HCT116 (cell line): ENCODE measurements around the gene NME1. TPM values are rescaled to one million over a fixed set of nuclear protein-coding genes. Genes with fewer than 3 reads are reported as not detected.

ENCODE experiments used
- ATAC-seq: fragments of 200-7000 bp; cut with Tn5 transposase; 2 replicates; pipeline ENCODE4 v1.9.1; 2020; ENCODE audit warnings: mild to moderate bottlenecking, moderate library complexity
- BruUV-seq: library from RNA; stranded (reverse); fragments of 400-500 nt; replicated peaks from 2 replicates; lab custom pipeline; 2021; lab: Mats Ljungman, UMichigan
- CTCF ChIA-PET: fragments of 300-600 bp; sonication (Branson Sonifier 250); formaldehyde crosslinking; loops from one replicate; lab custom pipeline; 2021; ENCODE audit warnings: antibody characterized with exemption; lab: Charles Lee
- POLR2A ChIA-PET: fragments of 300-600, 350-600 bp; sonication (Branson Sonifier 250); formaldehyde crosslinking; loops from one replicate; lab custom pipeline; 2021; ENCODE audit warnings: antibody characterized with exemption; lab: Charles Lee
- RAD21 ChIA-PET, 2 experiments: fragments of 300-600 bp; sonication (Branson Sonifier 250); formaldehyde crosslinking; loops; one replicate each; lab custom pipeline; 2023; ENCODE audit warnings: low total read pairs in 2 of 2; ENCODE audit not compliant: uncharacterized antibody in 2 of 2, unreplicated experiment in 2 of 2, low non-redundant PET in 1 of 2; lab: Charles Lee
- DNase-seq: peaks from one replicate; pipeline ENCODE4 v3.0.0-alpha.2; 2010; ENCODE audit warnings: low read depth, low spot score
- H2AFZ ChIP-seq: fragments of 200-600 bp; shearing (Covaris generic), sonication (generic); 2 replicates; pipeline ENCODE4 v1.6.1; 2017; ENCODE audit warnings: low read depth, mixed run types, mixed read lengths, antibody characterized with exemption, low read length; ENCODE audit not compliant: poor library complexity, severe bottlenecking
- H3K27ac ChIP-seq: 2 replicates; pipeline ENCODE4 v1.5.1; 2012; ENCODE audit warnings: low read depth, low read length
- H3K27me3 ChIP-seq: fragments of 200-600 bp; sonication (generic); 2 replicates; pipeline ENCODE4 v1.6.1; 2016; ENCODE audit warnings: mixed run types, low read length, mixed read lengths; ENCODE audit not compliant: insufficient read depth
- H3K36me3 ChIP-seq, 2 experiments: fragments of 200-500 bp in 1 of 2; fragments of 200-600 bp in 1 of 2; sonication (Bioruptor generic) in 1 of 2; sonication (generic) in 1 of 2; 2 replicates each; pipeline versions ENCODE4 v1.5.1 to v1.6.1; 2014 to 2016; ENCODE audit warnings: low read length in 2 of 2, inconsistent platforms in 1 of 2, mixed read lengths in 1 of 2, mixed run types in 1 of 2; ENCODE audit not compliant: insufficient read depth in 2 of 2, control insufficient read depth in 1 of 2
- H3K4me1 ChIP-seq, 2 experiments: fragments of 200-600 bp in 1 of 2; sonication (generic) in 1 of 2; 2 replicates each; pipeline versions ENCODE4 v1.5.1 to v1.6.1; 2012 to 2017; ENCODE audit warnings: low read length in 2 of 2, inconsistent platforms in 1 of 2, mild to moderate bottlenecking in 1 of 2, mixed read lengths in 1 of 2, mixed run types in 1 of 2, moderate library complexity in 1 of 2; ENCODE audit not compliant: insufficient read depth in 2 of 2, control insufficient read depth in 1 of 2
- H3K4me2 ChIP-seq: fragments of 200-600 bp; sonication (generic); 2 replicates; pipeline ENCODE4 v1.6.1; 2017; ENCODE audit warnings: mixed run types, low read length, mixed read lengths
- H3K4me3 ChIP-seq, 2 experiments: fragments of 200-600 bp in 1 of 2; sonication (generic) in 1 of 2; replicated peaks in 1 of 2; 2 replicates each; pipeline ENCODE4 v1.5.1; 2011 to 2016; ENCODE audit warnings: low read length in 2 of 2, control low read depth in 1 of 2, low read depth in 1 of 2, mild to moderate bottlenecking in 1 of 2, mixed read lengths in 1 of 2, mixed run types in 1 of 2
- H3K79me2 ChIP-seq: fragments of 200-600 bp; sonication (generic); 2 replicates; pipeline ENCODE4 v1.6.1; 2017; ENCODE audit warnings: mild to moderate bottlenecking, mixed run types, low read length, moderate library complexity, mixed read lengths; ENCODE audit not compliant: insufficient read depth
- H3K9ac ChIP-seq: fragments of 200-600 bp; sonication (generic); 2 replicates; pipeline ENCODE4 v1.6.1; 2016; ENCODE audit warnings: low read length, mixed read lengths
- H3K9me2 ChIP-seq: fragments of 200-600 bp; sonication (generic), shearing (Covaris generic); 2 replicates; pipeline ENCODE4 v1.6.1; 2017; ENCODE audit warnings: mixed run types, mild to moderate bottlenecking, moderate library complexity; ENCODE audit not compliant: insufficient read depth
- H3K9me3 ChIP-seq, 2 experiments: fragments of 200-500 bp in 1 of 2; fragments of 200-600 bp in 1 of 2; sonication (Bioruptor generic) in 1 of 2; sonication (generic) in 1 of 2; 2 replicates each; pipeline ENCODE4 v1.6.1; 2014 to 2017; ENCODE audit warnings: low read length in 2 of 2, mixed read lengths in 2 of 2, inconsistent platforms in 1 of 2, low read depth in 1 of 2, mild to moderate bottlenecking in 1 of 2, mixed run types in 1 of 2, moderate library complexity in 1 of 2; ENCODE audit not compliant: control insufficient read depth in 1 of 2, insufficient read depth in 1 of 2
- H4K20me1 ChIP-seq: fragments of 200-600 bp; sonication (generic), shearing (Covaris generic); 2 replicates; pipeline ENCODE4 v1.6.1; 2017; ENCODE audit warnings: mixed run types, mild to moderate bottlenecking, moderate library complexity; ENCODE audit not compliant: insufficient read depth
- CEBPB ChIP-seq: IDR thresholded peaks from 2 replicates; pipeline ENCODE4 v1.6.1; 2012; ENCODE audit warnings: low read depth
- EGR1 ChIP-seq: IDR thresholded peaks from 2 replicates; pipeline ENCODE4 v1.6.1; 2012; ENCODE audit warnings: low read depth
- ELF1 ChIP-seq: IDR thresholded peaks from 2 replicates; pipeline ENCODE4 v1.6.1; 2012; ENCODE audit warnings: low read depth, borderline replicate concordance
- EZH2 ChIP-seq: fragments of 200-600 bp; sonication (generic); IDR thresholded peaks from 2 replicates; pipeline ENCODE4 v1.6.1; 2017; ENCODE audit warnings: antibody characterized with exemption, mixed run types
- EZH2phosphoT487 ChIP-seq: fragments of 200-600 bp; IDR thresholded peaks from 2 replicates; pipeline ENCODE4 v1.6.1; 2018; ENCODE audit warnings: antibody characterized with exemption, borderline replicate concordance
- SP1 ChIP-seq: IDR thresholded peaks from 2 replicates; pipeline ENCODE4 v1.6.1; 2012; ENCODE audit warnings: low read depth
- SRF ChIP-seq: IDR thresholded peaks from 2 replicates; pipeline ENCODE4 v1.6.1; 2012; ENCODE audit warnings: low read depth
- ZFX ChIP-seq: fragments of 450-650 bp; IDR thresholded peaks from 2 replicates; pipeline ENCODE4 v1.6.1; 2017
- ZNF274 ChIP-seq: fragments of 200-500 bp; sonication (Bioruptor generic); IDR thresholded peaks from 2 replicates; pipeline ENCODE4 v1.6.1; 2014; ENCODE audit warnings: mild to moderate bottlenecking, low read depth, low read length, inconsistent platforms
- intact Hi-C: fragments of 100-400 bp; cut with micrococcal nuclease; formaldehyde crosslinking; loops from 2 replicates; pipeline ENCODE4 v1.10.0; 2022
- total RNA-seq: library from RNA; stranded (reverse); gene quantifications from one replicate; pipeline ENCODE4 v1.2.1, GENCODE V29; 2021; ENCODE audit not compliant: unreplicated experiment
- TF ChIP-seq, protein P1 (sequence below), 3 experiments: fragments of 200-600 bp in 1 of 3; sonication (generic) in 1 of 3; IDR thresholded peaks in 2 of 3; conservative IDR thresholded peaks in 1 of 3; 2 replicates each; pipeline ENCODE4 v1.5.1; 2012 to 2017; ENCODE audit warnings: low read depth in 2 of 3, low read length in 2 of 3, antibody characterized with exemption in 1 of 3, borderline replicate concordance in 1 of 3, control low read depth in 1 of 3, mild to moderate bottlenecking in 1 of 3, mixed read lengths in 1 of 3, mixed run types in 1 of 3, moderate library complexity in 1 of 3; ENCODE audit not compliant: insufficient read depth in 1 of 3
- TF ChIP-seq, protein P2 (sequence below): IDR thresholded peaks from 2 replicates; pipeline ENCODE4 v1.6.1; 2012; ENCODE audit warnings: low read depth
- TF ChIP-seq, protein P3 (sequence below): IDR thresholded peaks from 2 replicates; pipeline ENCODE4 v1.6.1; 2012

Gene NME1
- total RNA-seq, 1 experiment from 2014 or later = 510 TPM

- no peaks in the 10 kb centered on the region for H3K9me3 ChIP-seq
- H3K27me3 ChIP-seq = no peaks in the 10 kb centered on the region
- no peak overlapping the region for H3K4me3 ChIP-seq
- H3K36me3 ChIP-seq = peaks cover 45 to 59% of the 10 kb centered on the region in 2 experiments
- TF ChIP-seq ELF1 (no peak), CEBPB (no peak), EGR1 (no peak)
- TF ChIP-seq, protein P1, sequence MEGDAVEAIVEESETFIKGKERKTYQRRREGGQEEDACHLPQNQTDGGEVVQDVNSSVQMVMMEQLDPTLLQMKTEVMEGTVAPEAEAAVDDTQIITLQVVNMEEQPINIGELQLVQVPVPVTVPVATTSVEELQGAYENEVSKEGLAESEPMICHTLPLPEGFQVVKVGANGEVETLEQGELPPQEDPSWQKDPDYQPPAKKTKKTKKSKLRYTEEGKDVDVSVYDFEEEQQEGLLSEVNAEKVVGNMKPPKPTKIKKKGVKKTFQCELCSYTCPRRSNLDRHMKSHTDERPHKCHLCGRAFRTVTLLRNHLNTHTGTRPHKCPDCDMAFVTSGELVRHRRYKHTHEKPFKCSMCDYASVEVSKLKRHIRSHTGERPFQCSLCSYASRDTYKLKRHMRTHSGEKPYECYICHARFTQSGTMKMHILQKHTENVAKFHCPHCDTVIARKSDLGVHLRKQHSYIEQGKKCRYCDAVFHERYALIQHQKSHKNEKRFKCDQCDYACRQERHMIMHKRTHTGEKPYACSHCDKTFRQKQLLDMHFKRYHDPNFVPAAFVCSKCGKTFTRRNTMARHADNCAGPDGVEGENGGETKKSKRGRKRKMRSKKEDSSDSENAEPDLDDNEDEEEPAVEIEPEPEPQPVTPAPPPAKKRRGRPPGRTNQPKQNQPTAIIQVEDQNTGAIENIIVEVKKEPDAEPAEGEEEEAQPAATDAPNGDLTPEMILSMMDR (IDR thresholded peaks at IDR 0.05 in 2 of 3, conservative IDR thresholded peaks at IDR 0.05 in 1 of 3; ENCODE audit: borderline replicate concordance in 1 of 3, insufficient read depth in 1 of 3, low read depth in 2 of 3, low read length in 2 of 3) = no peak
- no peak overlapping the region for H3K27ac ChIP-seq
- RAD21 ChIA-PET = no interaction called here
- H2AFZ ChIP-seq = no peak overlapping the region
- H3K4me1 ChIP-seq = no peaks in the 10 kb centered on the region
- no TSS peak for BruUV-seq
- ATAC-seq (no peak), DNase-seq (no peak)
- no peaks in the 10 kb centered on the region for H3K79me2 ChIP-seq
- CTCF ChIA-PET = no interaction called here
- POLR2A ChIA-PET = no interaction called here
- no peak overlapping the region for H3K9ac ChIP-seq
- H4K20me1 ChIP-seq = no peaks in the 10 kb centered on the region
- intact Hi-C loops = no loop called here
- H3K9me2 ChIP-seq = no peaks in the 10 kb centered on the region
- no peak overlapping the region for H3K4me2 ChIP-seq
Observed at GRCh38 chr17:51189162-51189561, 35.8 kb downstream of the NME1 start.

- peaks cover 41 to 57% of the 10 kb centered on the region in 2 experiments for H3K36me3 ChIP-seq
- H3K9ac ChIP-seq = no peak overlapping the region
- no TSS peak for BruUV-seq
- RAD21 ChIA-PET = no interaction called here
- H3K27ac ChIP-seq = no peak overlapping the region
- POLR2A ChIA-PET = no interaction called here
- CTCF ChIA-PET = no interaction called here
- H3K4me3 ChIP-seq = no peak overlapping the region
- no peak overlapping the region for H3K4me2 ChIP-seq
- H3K9me3 ChIP-seq = no peaks in the 10 kb centered on the region
- ATAC-seq = no peak
- intact Hi-C loops = no loop called here
- no peaks in the 10 kb centered on the region for H3K27me3 ChIP-seq
- H4K20me1 ChIP-seq = no peaks in the 10 kb centered on the region
- H3K4me1 ChIP-seq = no peaks in the 10 kb centered on the region
- H3K79me2 ChIP-seq = no peaks in the 10 kb centered on the region
- no peaks in the 10 kb centered on the region for H3K9me2 ChIP-seq
- H2AFZ ChIP-seq = no peak overlapping the region
- no peak for DNase-seq
- no peak for TF ChIP-seq EGR1
- TF ChIP-seq, protein P2, sequence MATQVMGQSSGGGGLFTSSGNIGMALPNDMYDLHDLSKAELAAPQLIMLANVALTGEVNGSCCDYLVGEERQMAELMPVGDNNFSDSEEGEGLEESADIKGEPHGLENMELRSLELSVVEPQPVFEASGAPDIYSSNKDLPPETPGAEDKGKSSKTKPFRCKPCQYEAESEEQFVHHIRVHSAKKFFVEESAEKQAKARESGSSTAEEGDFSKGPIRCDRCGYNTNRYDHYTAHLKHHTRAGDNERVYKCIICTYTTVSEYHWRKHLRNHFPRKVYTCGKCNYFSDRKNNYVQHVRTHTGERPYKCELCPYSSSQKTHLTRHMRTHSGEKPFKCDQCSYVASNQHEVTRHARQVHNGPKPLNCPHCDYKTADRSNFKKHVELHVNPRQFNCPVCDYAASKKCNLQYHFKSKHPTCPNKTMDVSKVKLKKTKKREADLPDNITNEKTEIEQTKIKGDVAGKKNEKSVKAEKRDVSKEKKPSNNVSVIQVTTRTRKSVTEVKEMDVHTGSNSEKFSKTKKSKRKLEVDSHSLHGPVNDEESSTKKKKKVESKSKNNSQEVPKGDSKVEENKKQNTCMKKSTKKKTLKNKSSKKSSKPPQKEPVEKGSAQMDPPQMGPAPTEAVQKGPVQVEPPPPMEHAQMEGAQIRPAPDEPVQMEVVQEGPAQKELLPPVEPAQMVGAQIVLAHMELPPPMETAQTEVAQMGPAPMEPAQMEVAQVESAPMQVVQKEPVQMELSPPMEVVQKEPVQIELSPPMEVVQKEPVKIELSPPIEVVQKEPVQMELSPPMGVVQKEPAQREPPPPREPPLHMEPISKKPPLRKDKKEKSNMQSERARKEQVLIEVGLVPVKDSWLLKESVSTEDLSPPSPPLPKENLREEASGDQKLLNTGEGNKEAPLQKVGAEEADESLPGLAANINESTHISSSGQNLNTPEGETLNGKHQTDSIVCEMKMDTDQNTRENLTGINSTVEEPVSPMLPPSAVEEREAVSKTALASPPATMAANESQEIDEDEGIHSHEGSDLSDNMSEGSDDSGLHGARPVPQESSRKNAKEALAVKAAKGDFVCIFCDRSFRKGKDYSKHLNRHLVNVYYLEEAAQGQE = no peak
- no peak for TF ChIP-seq ZFX
- TF ChIP-seq EZH2 = no peak
- no peak for TF ChIP-seq SRF
- TF ChIP-seq, protein P3, sequence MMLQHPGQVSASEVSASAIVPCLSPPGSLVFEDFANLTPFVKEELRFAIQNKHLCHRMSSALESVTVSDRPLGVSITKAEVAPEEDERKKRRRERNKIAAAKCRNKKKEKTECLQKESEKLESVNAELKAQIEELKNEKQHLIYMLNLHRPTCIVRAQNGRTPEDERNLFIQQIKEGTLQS = no peak
- no peak for TF ChIP-seq EZH2phosphoT487
- TF ChIP-seq ZNF274 = no peak
- TF ChIP-seq SP1 = no peak
Observed at GRCh38 chr17:51189628-51190027, 36.3 kb downstream of the NME1 start.
